KMS-11 (cell line): ENCODE data around the gene LPP.

ENCODE experiments used
- H2AFZ ChIP-seq: fragments of 200-600 bp; sonication (generic); 2 replicates; pipeline ENCODE4 v1.6.1; 2016; ENCODE audit warnings: antibody characterized with exemption, mixed run types, low read depth
- H3K27ac ChIP-seq: fragments of 200-600 bp; sonication (generic); 2 replicates; pipeline ENCODE4 v1.6.1; 2016; ENCODE audit warnings: mild to moderate bottlenecking, mixed run types
- H3K27me3 ChIP-seq: fragments of 200-600 bp; sonication (generic); 2 replicates; pipeline ENCODE4 v1.6.1; 2017; ENCODE audit warnings: mild to moderate bottlenecking, low read depth, mixed run types, moderate library complexity; ENCODE audit not compliant: insufficient read depth
- H3K36me3 ChIP-seq: fragments of 200-600 bp; sonication (generic); 2 replicates; pipeline ENCODE4 v1.6.1; 2017; ENCODE audit warnings: mild to moderate bottlenecking, mixed run types; ENCODE audit not compliant: insufficient read depth
- H3K4me1 ChIP-seq: fragments of 200-600 bp; sonication (generic); 2 replicates; pipeline ENCODE4 v1.6.1; 2016; ENCODE audit warnings: mild to moderate bottlenecking, low read depth, mixed run types; ENCODE audit not compliant: poor library complexity, severe bottlenecking
- H3K4me2 ChIP-seq: fragments of 200-600 bp; sonication (generic); 2 replicates; pipeline ENCODE4 v1.7.0; 2016; ENCODE audit warnings: mild to moderate bottlenecking, mixed run types
- H3K4me3 ChIP-seq: fragments of 200-600 bp; sonication (generic); IDR thresholded peaks from 2 replicates; pipeline ENCODE4 v1.6.1; 2017; ENCODE audit warnings: low read depth, low read length, mixed read lengths; ENCODE audit not compliant: insufficient read depth
- H3K79me2 ChIP-seq: fragments of 200-600 bp; sonication (generic); 2 replicates; pipeline ENCODE4 v1.6.1; 2016; ENCODE audit warnings: low read depth, mixed run types; ENCODE audit not compliant: insufficient read depth
- H3K9ac ChIP-seq: fragments of 200-600 bp; sonication (generic); 2 replicates; pipeline ENCODE4 v1.6.1; 2016; ENCODE audit warnings: mild to moderate bottlenecking, mixed run types
- H4K20me1 ChIP-seq: fragments of 200-600 bp; sonication (generic); 2 replicates; pipeline ENCODE4 v1.6.1; 2016; ENCODE audit warnings: mild to moderate bottlenecking, mixed run types; ENCODE audit not compliant: insufficient read depth
- CTCF ChIP-seq: fragments of 200-600 bp; sonication (generic); conservative IDR thresholded peaks from 2 replicates; pipeline ENCODE4 v1.6.1; 2017; ENCODE audit warnings: low read depth, mild to moderate bottlenecking, antibody characterized with exemption, low read length, moderate library complexity, mixed read lengths

LPP gene

GRCh38 chr3:188108703-188109412 is 45.1 kb upstream of the LPP start:
- Histone ChIP-seq H3K27ac (no peak overlapping the region), H3K9ac (no peak overlapping the region), H4K20me1 (no peaks in the 10 kb centered on the region), H3K4me3 (no peak overlapping the region), H2AFZ (no peak overlapping the region), H3K79me2 (no peaks in the 10 kb centered on the region), H3K4me1 (no peaks in the 10 kb centered on the region), H3K27me3 (no peaks in the 10 kb centered on the region), H3K4me2 (no peak overlapping the region), H3K36me3 (no peaks in the 10 kb centered on the region)
- TF ChIP-seq CTCF, result no peak

GRCh38 chr3:188111002-188111584 is 42.9 kb upstream of the LPP start:
- no peak overlapping the region for H3K27ac ChIP-seq
- H3K4me2 ChIP-seq, result no peak overlapping the region
- H3K4me3 ChIP-seq, result no peak overlapping the region
- no peaks in the 10 kb centered on the region for H3K79me2 ChIP-seq
- no peak overlapping the region for H2AFZ ChIP-seq
- TF ChIP-seq CTCF, result no peak
- no peaks in the 10 kb centered on the region for H3K4me1 ChIP-seq
- no peak overlapping the region for H3K9ac ChIP-seq
- no peaks in the 10 kb centered on the region for H4K20me1 ChIP-seq
- H3K36me3 ChIP-seq, result no peaks in the 10 kb centered on the region
- no peaks in the 10 kb centered on the region for H3K27me3 ChIP-seq

- Histone ChIP-seq H3K9ac (no peak overlapping the region), H3K4me2 (no peak overlapping the region), H3K27me3 (no peaks in the 10 kb centered on the region), H3K79me2 (no peaks in the 10 kb centered on the region), H2AFZ (no peak overlapping the region), H3K36me3 (no peaks in the 10 kb centered on the region), H3K4me1 (no peaks in the 10 kb centered on the region), H3K4me3 (no peak overlapping the region), H3K27ac (no peak overlapping the region), H4K20me1 (no peaks in the 10 kb centered on the region)
- TF ChIP-seq CTCF, result no peak
These were observed 40.2 kb upstream of the LPP start for GRCh38 chr3:188113756-188114155.

- no peaks in the 10 kb centered on the region for H3K36me3 ChIP-seq
- H3K79me2 ChIP-seq, result no peaks in the 10 kb centered on the region
- no peak overlapping the region for H2AFZ ChIP-seq
- no peak overlapping the region for H3K9ac ChIP-seq
- H3K27me3 ChIP-seq, result no peaks in the 10 kb centered on the region
- H3K4me2 ChIP-seq, result no peak overlapping the region
- no peak overlapping the region for H3K27ac ChIP-seq
- H3K4me3 ChIP-seq, result no peak overlapping the region
- no peak for TF ChIP-seq CTCF
- H3K4me1 ChIP-seq, result no peaks in the 10 kb centered on the region
- no peaks in the 10 kb centered on the region for H4K20me1 ChIP-seq
These were observed 34.1 kb upstream of the LPP start for GRCh38 chr3:188119846-188120245.
